ENCODE measurements around the gene PLP2. TPM values are rescaled to one million over a fixed set of nuclear protein-coding genes. Genes with fewer than 3 reads are reported as not detected.

PLP2 gene
- total RNA-seq, 1 donor from 2014 or later, result 19.3 TPM

GRCh38 chrX:49161632-49162031, 10.1 kb upstream of the PLP2 start:
- no peaks in the 10 kb centered on the region for H3K36me3 ChIP-seq (ENCODE audit: control insufficient read depth in 3 of 3, insufficient read depth in 3 of 3, low read length in 3 of 3)
- H3K9ac ChIP-seq (ENCODE audit: low read depth in 1 of 3, low read length in 3 of 3), result no peak overlapping the region
- H3K4me1 ChIP-seq (ENCODE audit: control insufficient read depth in 3 of 3, insufficient read depth in 3 of 3, low read length in 3 of 3), result peaks cover 8 to 13% (median 10%) of the 10 kb centered on the region in 3 donors
- no peaks in the 10 kb centered on the region for H3K27me3 ChIP-seq (ENCODE audit: control insufficient read depth in 3 of 3, insufficient read depth in 3 of 3, low read length in 3 of 3)
- H3K4me3 ChIP-seq (ENCODE audit: low read length in 3 of 3), result no peak overlapping the region
- no peak overlapping the region for H3K27ac ChIP-seq (ENCODE audit: low read depth, low read length)
- H3K9me3 ChIP-seq (ENCODE audit: control insufficient read depth in 3 of 3, low read length in 3 of 3), result no peaks in the 10 kb centered on the region

- peak within 1 kb of the TSS; percentile 64 to 78 (median 68) for H3K9ac ChIP-seq (ENCODE audit: low read depth in 1 of 3, low read length in 3 of 3)
- no peaks in the 10 kb centered on the region for H3K27me3 ChIP-seq (ENCODE audit: control insufficient read depth in 3 of 3, insufficient read depth in 3 of 3, low read length in 3 of 3)
- H3K36me3 ChIP-seq (ENCODE audit: control insufficient read depth in 3 of 3, insufficient read depth in 3 of 3, low read length in 3 of 3), result no peaks in the 10 kb centered on the region
- peak within 1 kb of the TSS; percentile 54 to 69 (median 59) for H3K4me3 ChIP-seq (ENCODE audit: low read length in 3 of 3)
- H3K9me3 ChIP-seq (ENCODE audit: control insufficient read depth in 3 of 3, low read length in 3 of 3), result no peaks in the 10 kb centered on the region
- H3K4me1 ChIP-seq (ENCODE audit: control insufficient read depth in 3 of 3, insufficient read depth in 3 of 3, low read length in 3 of 3), result peaks cover 14 to 16% (median 14%) of the 10 kb centered on the region in 3 donors
- peak within 1 kb of the TSS; percentile 98 for H3K27ac ChIP-seq (ENCODE audit: low read depth, low read length)
These were observed 9.1 kb upstream of the PLP2 start, which contains the start of gene MAGIX for GRCh38 chrX:49162620-49163019. Gene MAGIX (plus strand): TSS chrX:49162758. CDS start chrX:49162890, 132 bp downstream.

GRCh38 chrX:49163555-49164419, 7.9 kb upstream of the PLP2 start:
- Histone ChIP-seq H3K36me3 (ENCODE audit: control insufficient read depth in 3 of 3, insufficient read depth in 3 of 3, low read length in 3 of 3) (no peaks in the 10 kb centered on the region), H3K9ac (ENCODE audit: low read depth in 1 of 3, low read length in 3 of 3) (peak overlapping the region; percentile 64 to 78 (median 68)), H3K4me1 (ENCODE audit: control insufficient read depth in 3 of 3, insufficient read depth in 3 of 3, low read length in 3 of 3) (peaks cover 16 to 18% (median 18%) of the 10 kb centered on the region in 3 donors), H3K27ac (ENCODE audit: low read depth, low read length) (peak overlapping the region; percentile 98), H3K27me3 (ENCODE audit: control insufficient read depth in 3 of 3, insufficient read depth in 3 of 3, low read length in 3 of 3) (no peaks in the 10 kb centered on the region), H3K9me3 (ENCODE audit: control insufficient read depth in 3 of 3, low read length in 3 of 3) (no peaks in the 10 kb centered on the region), H3K4me3 (ENCODE audit: low read length in 3 of 3) (peak overlapping the region; percentile 54 to 69 (median 59))

GRCh38 chrX:49164589-49165360, 6.9 kb upstream of the PLP2 start:
- Histone ChIP-seq H3K9me3 (ENCODE audit: control insufficient read depth in 3 of 3, low read length in 3 of 3) (no peaks in the 10 kb centered on the region), H3K4me3 (ENCODE audit: low read length in 3 of 3) (peak overlapping the region in 1 of 3 donors; percentile 59), H3K27ac (ENCODE audit: low read depth, low read length) (peak overlapping the region; percentile 98), H3K27me3 (ENCODE audit: control insufficient read depth in 3 of 3, insufficient read depth in 3 of 3, low read length in 3 of 3) (no peaks in the 10 kb centered on the region), H3K9ac (ENCODE audit: low read depth in 1 of 3, low read length in 3 of 3) (no peak overlapping the region), H3K4me1 (ENCODE audit: control insufficient read depth in 3 of 3, insufficient read depth in 3 of 3, low read length in 3 of 3) (peaks cover 16 to 18% (median 18%) of the 10 kb centered on the region in 3 donors), H3K36me3 (ENCODE audit: control insufficient read depth in 3 of 3, insufficient read depth in 3 of 3, low read length in 3 of 3) (no peaks in the 10 kb centered on the region)

- H3K4me1 ChIP-seq (ENCODE audit: control insufficient read depth in 3 of 3, insufficient read depth in 3 of 3, low read length in 3 of 3), result peaks cover 16 to 18% (median 18%) of the 10 kb centered on the region in 3 donors
- no peaks in the 10 kb centered on the region for H3K27me3 ChIP-seq (ENCODE audit: control insufficient read depth in 3 of 3, insufficient read depth in 3 of 3, low read length in 3 of 3)
- peak overlapping the region; percentile 77 to 89 (median 78) for H3K9ac ChIP-seq (ENCODE audit: low read depth in 1 of 3, low read length in 3 of 3)
- peak overlapping the region; percentile 72 to 77 (median 74) for H3K4me3 ChIP-seq (ENCODE audit: low read length in 3 of 3)
- no peaks in the 10 kb centered on the region for H3K36me3 ChIP-seq (ENCODE audit: control insufficient read depth in 3 of 3, insufficient read depth in 3 of 3, low read length in 3 of 3)
- H3K9me3 ChIP-seq (ENCODE audit: control insufficient read depth in 3 of 3, low read length in 3 of 3), result no peaks in the 10 kb centered on the region
- H3K27ac ChIP-seq (ENCODE audit: low read depth, low read length), result peak overlapping the region; percentile 98
These were observed 5.5 kb upstream of the PLP2 start for GRCh38 chrX:49165901-49166881.

- H3K27me3 ChIP-seq (ENCODE audit: control insufficient read depth in 3 of 3, insufficient read depth in 3 of 3, low read length in 3 of 3), result no peaks in the 10 kb centered on the region
- peaks cover 16 to 18% (median 18%) of the 10 kb centered on the region in 3 donors for H3K4me1 ChIP-seq (ENCODE audit: control insufficient read depth in 3 of 3, insufficient read depth in 3 of 3, low read length in 3 of 3)
- H3K4me3 ChIP-seq (ENCODE audit: low read length in 3 of 3), result peak overlapping the region; percentile 72 to 77 (median 74)
- no peaks in the 10 kb centered on the region for H3K36me3 ChIP-seq (ENCODE audit: control insufficient read depth in 3 of 3, insufficient read depth in 3 of 3, low read length in 3 of 3)
- H3K27ac ChIP-seq (ENCODE audit: low read depth, low read length), result peak overlapping the region; percentile 98
- no peaks in the 10 kb centered on the region for H3K9me3 ChIP-seq (ENCODE audit: control insufficient read depth in 3 of 3, low read length in 3 of 3)
- peak overlapping the region; percentile 77 to 89 (median 78) for H3K9ac ChIP-seq (ENCODE audit: low read depth in 1 of 3, low read length in 3 of 3)
These were observed 4.6 kb upstream of the PLP2 start for GRCh38 chrX:49166914-49167739.

GRCh38 chrX:49167740-49168108, 4.0 kb upstream of the PLP2 start:
- Histone ChIP-seq H3K4me1 (ENCODE audit: control insufficient read depth in 3 of 3, insufficient read depth in 3 of 3, low read length in 3 of 3) (peaks cover 18 to 20% (median 18%) of the 10 kb centered on the region in 3 donors), H3K9me3 (ENCODE audit: control insufficient read depth in 3 of 3, low read length in 3 of 3) (no peaks in the 10 kb centered on the region), H3K4me3 (ENCODE audit: low read length in 3 of 3) (peak overlapping the region; percentile 72 to 77 (median 74)), H3K27ac (ENCODE audit: low read depth, low read length) (peak overlapping the region; percentile 98), H3K27me3 (ENCODE audit: control insufficient read depth in 3 of 3, insufficient read depth in 3 of 3, low read length in 3 of 3) (no peaks in the 10 kb centered on the region), H3K36me3 (ENCODE audit: control insufficient read depth in 3 of 3, insufficient read depth in 3 of 3, low read length in 3 of 3) (no peaks in the 10 kb centered on the region), H3K9ac (ENCODE audit: low read depth in 1 of 3, low read length in 3 of 3) (peak overlapping the region; percentile 77 to 89 (median 78))

- H3K27me3 ChIP-seq (ENCODE audit: control insufficient read depth in 3 of 3, insufficient read depth in 3 of 3, low read length in 3 of 3), result peaks cover 0 to 5% (median 0%) of the 10 kb centered on the region in 3 donors
- H3K9me3 ChIP-seq (ENCODE audit: control insufficient read depth in 3 of 3, low read length in 3 of 3), result no peaks in the 10 kb centered on the region
- H3K27ac ChIP-seq (ENCODE audit: low read depth, low read length), result peak overlapping the region; percentile 93
- peak overlapping the region; percentile 82 to 87 (median 83) for H3K9ac ChIP-seq (ENCODE audit: low read depth in 1 of 3, low read length in 3 of 3)
- peaks cover 5 to 21% (median 16%) of the 10 kb centered on the region in 3 donors for H3K4me1 ChIP-seq (ENCODE audit: control insufficient read depth in 3 of 3, insufficient read depth in 3 of 3, low read length in 3 of 3)
- peak overlapping the region; percentile 69 to 83 (median 80) for H3K4me3 ChIP-seq (ENCODE audit: low read length in 3 of 3)
- peaks cover 1 to 18% (median 3%) of the 10 kb centered on the region in 3 donors for H3K36me3 ChIP-seq (ENCODE audit: control insufficient read depth in 3 of 3, insufficient read depth in 3 of 3, low read length in 3 of 3)
These were observed 632 bp downstream of the PLP2 start for GRCh38 chrX:49172280-49172780.

Measured in skeletal muscle tissue (tissue), 4 donors.